SH-SY5Y (cell line): Measurements from ENCODE around the gene HCLS1.

Source experiments
- GATA2 ChIP-seq: IDR thresholded peaks from 2 replicates; pipeline ENCODE4 v1.6.1; 2011; ENCODE audit warnings: mild to moderate bottlenecking, low read depth, low read length
- GATA3 ChIP-seq: IDR thresholded peaks from 2 replicates; pipeline ENCODE4 v1.6.1; 2011; ENCODE audit warnings: low read depth, mild to moderate bottlenecking, low read length, moderate library complexity

Gene HCLS1, protein sequence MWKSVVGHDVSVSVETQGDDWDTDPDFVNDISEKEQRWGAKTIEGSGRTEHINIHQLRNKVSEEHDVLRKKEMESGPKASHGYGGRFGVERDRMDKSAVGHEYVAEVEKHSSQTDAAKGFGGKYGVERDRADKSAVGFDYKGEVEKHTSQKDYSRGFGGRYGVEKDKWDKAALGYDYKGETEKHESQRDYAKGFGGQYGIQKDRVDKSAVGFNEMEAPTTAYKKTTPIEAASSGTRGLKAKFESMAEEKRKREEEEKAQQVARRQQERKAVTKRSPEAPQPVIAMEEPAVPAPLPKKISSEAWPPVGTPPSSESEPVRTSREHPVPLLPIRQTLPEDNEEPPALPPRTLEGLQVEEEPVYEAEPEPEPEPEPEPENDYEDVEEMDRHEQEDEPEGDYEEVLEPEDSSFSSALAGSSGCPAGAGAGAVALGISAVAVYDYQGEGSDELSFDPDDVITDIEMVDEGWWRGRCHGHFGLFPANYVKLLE

GRCh38 chr3:121660356-121661171, at the start of gene HCLS1:
Gene HCLS1 (minus strand): TSS chr3:121660903. CDS start chr3:121658347, 2,556 bp downstream.
- TF ChIP-seq GATA3 (no peak), GATA2 (no peak)

DNA sequence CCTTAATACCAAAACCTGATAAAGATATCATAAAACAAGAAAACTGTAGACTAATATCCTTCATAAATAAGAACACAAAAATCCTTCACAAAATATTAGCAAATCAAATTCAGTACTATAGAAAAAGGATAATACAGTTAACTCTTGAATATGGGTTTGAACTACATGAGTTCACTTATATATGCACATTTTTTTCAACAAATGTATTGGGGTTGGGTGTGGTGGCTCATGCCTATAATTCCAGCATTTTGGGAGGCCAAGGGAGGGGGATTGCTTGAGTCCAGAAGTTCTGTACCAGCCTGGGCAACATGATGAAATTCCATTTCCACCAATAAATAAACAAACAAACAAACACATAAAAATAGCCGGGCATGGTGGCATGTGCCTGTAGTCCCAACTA, 49.6 kb upstream of the HCLS1 start:
- TF ChIP-seq GATA3 (no peak), GATA2 (no peak)

DNA sequence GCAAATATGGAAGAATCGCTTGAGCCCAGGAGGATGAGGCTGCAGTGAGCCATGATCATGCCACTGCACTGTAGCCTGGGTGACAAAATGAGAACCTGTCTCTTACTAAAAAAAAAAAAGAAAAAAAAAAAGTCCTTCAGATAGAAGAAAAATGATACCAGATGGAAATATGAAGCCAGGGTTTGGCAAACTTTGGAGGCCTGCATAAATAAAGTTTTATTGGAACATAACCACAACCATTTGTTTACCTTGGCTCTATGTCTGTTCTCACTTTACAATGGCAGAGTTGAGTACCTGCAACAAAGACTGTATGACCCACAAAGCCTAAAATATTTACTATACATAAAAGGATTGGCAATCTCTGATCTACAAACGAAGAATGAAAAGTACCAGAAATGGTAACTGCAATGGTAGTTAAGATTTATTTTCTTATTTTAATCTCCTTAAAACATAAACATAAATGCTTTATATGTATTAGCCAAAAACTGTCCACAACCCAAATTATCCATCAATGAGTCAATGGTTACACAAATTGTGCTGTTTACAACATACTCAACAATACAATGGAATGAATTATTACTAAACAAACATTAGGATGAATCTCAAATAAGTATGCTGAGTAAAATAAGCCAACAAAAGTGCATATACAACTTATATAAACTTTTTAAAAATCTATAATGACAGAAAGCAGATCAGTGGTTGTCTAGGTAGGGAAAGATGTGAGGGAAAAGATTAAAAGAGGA, 47.0 kb upstream of the HCLS1 start:
- no peak for TF ChIP-seq GATA3

- no peak for TF ChIP-seq GATA3
- TF ChIP-seq GATA2 = no peak
Measured at GRCh38 chr3:121705541-121705940, 44.8 kb upstream of the HCLS1 start.

DNA sequence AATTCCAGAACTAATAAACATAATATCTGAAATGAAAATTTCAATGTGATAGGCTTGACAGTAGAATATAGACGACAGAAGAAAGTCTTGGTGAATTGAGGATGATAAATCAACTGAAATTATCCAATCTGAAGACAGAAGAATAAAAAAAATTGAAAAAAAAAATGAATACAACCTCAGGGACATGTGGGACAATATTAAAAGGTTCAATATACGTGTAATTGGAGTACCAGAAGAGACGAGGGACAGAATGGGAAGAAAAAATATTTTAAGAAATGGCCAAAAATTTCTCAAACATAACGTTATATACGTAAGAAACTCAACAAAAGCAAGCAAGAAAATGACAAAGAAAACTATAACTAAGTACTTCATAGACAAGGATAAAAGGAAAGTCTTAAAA, 43.3 kb upstream of the HCLS1 start:
- TF ChIP-seq GATA3 (no peak), GATA2 (no peak)

DNA sequence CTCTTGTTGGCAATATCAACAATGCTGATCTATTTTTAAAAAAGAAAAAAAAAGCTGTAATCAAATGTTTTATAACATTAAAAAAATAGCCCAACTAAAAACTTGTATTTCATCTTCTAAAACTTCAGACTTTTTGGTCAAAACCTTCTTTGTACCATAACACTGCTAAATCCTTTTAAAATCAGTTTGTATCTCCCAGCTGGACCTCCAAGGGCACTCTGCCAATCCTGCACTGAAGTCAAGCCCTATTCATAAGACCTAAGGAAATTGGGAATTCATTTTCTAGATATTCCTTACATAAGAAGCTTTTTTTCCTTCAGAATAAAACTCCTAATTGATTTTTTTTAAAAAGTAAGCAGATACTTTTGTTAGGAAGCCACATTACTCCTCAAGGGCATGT, 38.2 kb upstream of the HCLS1 start:
- TF ChIP-seq GATA3 = no peak
- TF ChIP-seq GATA2 = no peak

- no peak for TF ChIP-seq GATA3
- no peak for TF ChIP-seq GATA2
Measured at GRCh38 chr3:121698476-121698875, 37.8 kb upstream of the HCLS1 start.

GRCh38 chr3:121696186-121696585, 35.5 kb upstream of the HCLS1 start:
- TF ChIP-seq GATA2 (no peak), GATA3 (no peak)

DNA sequence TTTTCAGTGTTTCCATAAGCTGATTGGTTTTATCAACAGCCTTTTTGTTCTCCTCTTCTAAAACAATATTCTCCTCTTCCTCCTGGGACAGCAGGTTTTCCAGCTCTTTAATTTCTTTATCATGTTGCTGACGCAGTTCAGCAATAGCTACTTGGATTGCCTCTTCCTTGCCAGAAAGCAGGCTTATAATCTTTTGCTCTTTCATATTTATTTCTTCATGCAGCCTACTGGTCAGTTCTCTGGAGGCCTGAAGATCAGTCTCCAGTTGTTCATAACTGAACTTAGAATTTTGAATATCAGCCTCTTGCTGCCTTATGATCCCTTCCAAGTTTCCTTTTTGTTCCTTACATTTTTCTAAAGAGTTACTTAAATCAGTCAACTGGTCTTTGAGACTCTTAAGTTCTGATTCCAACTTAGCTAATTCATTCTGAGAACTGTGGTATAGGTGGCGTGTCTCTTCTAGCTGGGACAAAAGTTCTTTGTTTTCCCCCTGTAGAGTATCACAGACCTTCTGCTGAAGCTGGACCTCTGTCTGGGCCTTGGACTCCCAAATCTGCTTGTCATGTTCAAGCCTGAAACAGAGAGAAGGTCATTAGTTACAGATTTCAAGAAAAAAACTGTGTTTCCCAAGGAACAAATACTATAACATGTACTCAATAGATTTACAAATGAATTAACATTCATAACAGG, 31.5 kb upstream of the HCLS1 start:
- TF ChIP-seq GATA2 = no peak
- TF ChIP-seq GATA3 = no peak

GRCh38 chr3:121690777-121691405, 30.2 kb upstream of the HCLS1 start:
- TF ChIP-seq GATA3 (no peak), GATA2 (no peak)

DNA sequence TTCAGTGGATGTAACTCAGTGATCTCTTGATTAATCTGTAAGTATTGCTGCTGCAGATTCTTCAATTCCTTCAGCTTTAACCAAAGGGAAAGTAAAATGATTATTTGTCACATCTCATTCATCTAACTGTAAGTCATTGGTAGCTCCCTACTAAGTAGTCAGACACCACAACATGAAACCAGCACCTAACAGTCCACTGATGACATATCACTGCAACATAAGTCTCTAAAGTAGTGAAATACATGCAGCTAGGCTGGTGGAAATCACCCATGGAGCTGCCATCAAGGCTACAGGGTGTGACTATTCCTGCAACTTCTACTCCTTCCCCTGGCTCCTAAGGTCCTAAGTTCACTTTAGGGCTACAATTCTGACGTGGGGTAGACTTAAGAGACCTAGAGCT, 21.1 kb upstream of the HCLS1 start:
- no peak for TF ChIP-seq GATA2
- no peak for TF ChIP-seq GATA3

- no peak for TF ChIP-seq GATA3
- no peak for TF ChIP-seq GATA2
Measured at GRCh38 chr3:121677141-121677540, 16.4 kb upstream of the HCLS1 start.

GRCh38 chr3:121670676-121671075, 10.0 kb upstream of the HCLS1 start:
- no peak for TF ChIP-seq GATA2
- TF ChIP-seq GATA3 = no peak
